ENCODE data around the gene UVRAG. TPM values are rescaled to one million over a fixed set of nuclear protein-coding genes. Genes with fewer than 3 reads are reported as not detected.

Gene UVRAG
- total RNA-seq, 1 donor from 2014 or later = 27.6 TPM

GRCh38 chr11:76161261-76161961 is 346.4 kb downstream of the UVRAG start:
- TF ChIP-seq CTCF (IDR thresholded peaks at IDR 0.05; ENCODE audit: unreplicated experiment) = no peak
- no peak overlapping the region for H3K4me3 Mint-ChIP-seq
- peaks cover 3% of the 10 kb centered on the region for H3K27me3 Mint-ChIP-seq (ENCODE audit: low read depth)
- H3K27ac Mint-ChIP-seq = peak overlapping the region; percentile 39
- H3K4me1 Mint-ChIP-seq = peaks cover 41% of the 10 kb centered on the region
- no peaks in the 10 kb centered on the region for H3K36me3 Mint-ChIP-seq
- H3K9me3 Mint-ChIP-seq = no peaks in the 10 kb centered on the region
- DNase-seq (ENCODE audit: low spot score in 2 of 2, unreplicated experiment in 2 of 2) = no peak

- no peak for TF ChIP-seq CTCF (IDR thresholded peaks at IDR 0.05; ENCODE audit: unreplicated experiment)
- DNase-seq (ENCODE audit: low spot score in 2 of 2, unreplicated experiment in 2 of 2) = no peak
- Mint-ChIP-seq H3K36me3 (no peaks in the 10 kb centered on the region), H3K27ac (no peak overlapping the region), H3K4me1 (peaks cover 29% of the 10 kb centered on the region), H3K9me3 (no peaks in the 10 kb centered on the region), H3K4me3 (no peak overlapping the region), H3K27me3 (ENCODE audit: low read depth) (peaks cover 5% of the 10 kb centered on the region)
These were observed 347.6 kb downstream of the UVRAG start for GRCh38 chr11:76162336-76163288.

- H3K4me3 Mint-ChIP-seq = no peak overlapping the region
- TF ChIP-seq CTCF (IDR thresholded peaks at IDR 0.05; ENCODE audit: unreplicated experiment) = no peak
- DNase-seq (ENCODE audit: low spot score in 2 of 2, unreplicated experiment in 2 of 2) = no peak
- no peaks in the 10 kb centered on the region for H3K9me3 Mint-ChIP-seq
- H3K27me3 Mint-ChIP-seq (ENCODE audit: low read depth) = peaks cover 3% of the 10 kb centered on the region
- peaks cover 24% of the 10 kb centered on the region for H3K4me1 Mint-ChIP-seq
- no peaks in the 10 kb centered on the region for H3K36me3 Mint-ChIP-seq
- no peak overlapping the region for H3K27ac Mint-ChIP-seq
These were observed 348.4 kb downstream of the UVRAG start for GRCh38 chr11:76163289-76163880.

GRCh38 chr11:76164081-76164480 is 349.1 kb downstream of the UVRAG start:
- no peak for DNase-seq (ENCODE audit: low spot score in 2 of 2, unreplicated experiment in 2 of 2)
- Mint-ChIP-seq H3K27me3 (ENCODE audit: low read depth) (peaks cover 3% of the 10 kb centered on the region), H3K4me1 (peaks cover 30% of the 10 kb centered on the region), H3K4me3 (no peak overlapping the region), H3K36me3 (no peaks in the 10 kb centered on the region), H3K27ac (no peak overlapping the region), H3K9me3 (no peaks in the 10 kb centered on the region)
- TF ChIP-seq CTCF (IDR thresholded peaks at IDR 0.05; ENCODE audit: unreplicated experiment) = no peak

- Mint-ChIP-seq H3K27me3 (ENCODE audit: low read depth) (peaks cover 3% of the 10 kb centered on the region), H3K27ac (no peak overlapping the region), H3K4me3 (no peak overlapping the region), H3K4me1 (peaks cover 33% of the 10 kb centered on the region), H3K36me3 (no peaks in the 10 kb centered on the region), H3K9me3 (no peaks in the 10 kb centered on the region)
- TF ChIP-seq CTCF (IDR thresholded peaks at IDR 0.05; ENCODE audit: unreplicated experiment) = no peak
- DNase-seq (ENCODE audit: low spot score in 2 of 2, unreplicated experiment in 2 of 2) = no peak
These were observed 350.1 kb downstream of the UVRAG start for GRCh38 chr11:76164861-76165751.

All from mesothelial cell of epicardium (in vitro differentiated cells).